GM18873 (cell line): ENCODE measurements around the gene NACC1.

Experiments used
- ATAC-seq: cut with Tn5 transposase; IDR thresholded peaks from one replicate; pipeline ENCODE4 v1.9.1; 2021; ENCODE audit warnings: mild to moderate bottlenecking, moderate library complexity, moderate number of reproducible peaks; ENCODE audit not compliant: unreplicated experiment, low FRiP score

NACC1 gene

GRCh38 chr19:13087295-13087694, 30.8 kb upstream of the NACC1 start:
- ATAC-seq = no peak

GRCh38 chr19:13087795-13088537, 30.1 kb upstream of the NACC1 start:
- ATAC-seq = no peak

GRCh38 chr19:13089139-13089856, 28.8 kb upstream of the NACC1 start:
- ATAC-seq = no peak

GRCh38 chr19:13089857-13090507, 28.1 kb upstream of the NACC1 start:
- no peak for ATAC-seq

- ATAC-seq = no peak
These were observed 27.4 kb upstream of the NACC1 start for GRCh38 chr19:13090511-13091231.

GRCh38 chr19:13091400-13092157, 26.5 kb upstream of the NACC1 start:
- ATAC-seq = no peak

GRCh38 chr19:13092158-13092543, 25.9 kb upstream of the NACC1 start:
- no peak for ATAC-seq

GRCh38 chr19:13092606-13093235, 25.3 kb upstream of the NACC1 start:
- no peak for ATAC-seq

- no peak for ATAC-seq
These were observed 24.5 kb upstream of the NACC1 start for GRCh38 chr19:13093407-13094105.

GRCh38 chr19:13094106-13094504, 24.0 kb upstream of the NACC1 start:
- ATAC-seq = no peak

- no peak for ATAC-seq
These were observed 23.2 kb upstream of the NACC1 start for GRCh38 chr19:13094771-13095392.

- no peak for ATAC-seq
These were observed 22.7 kb upstream of the NACC1 start for GRCh38 chr19:13095393-13095784.

- ATAC-seq = no peak
These were observed 21.8 kb upstream of the NACC1 start for GRCh38 chr19:13095934-13096927.

GRCh38 chr19:13097033-13097462, 21.0 kb upstream of the NACC1 start:
- ATAC-seq = no peak

GRCh38 chr19:13097463-13098258, 20.4 kb upstream of the NACC1 start:
- no peak for ATAC-seq

- no peak for ATAC-seq
These were observed 19.6 kb upstream of the NACC1 start for GRCh38 chr19:13098277-13099072.
